ENCODE measurements around the gene BABAM2. TPM values are rescaled to one million over a fixed set of nuclear protein-coding genes. Genes with fewer than 3 reads are reported as not detected.

Gene BABAM2
- total and polyA plus RNA-seq, 9 of the 15 experiments (the other 6 are each of a cell fraction or from before 2014, with no cell fraction given) = 10.9 to 37.4 (median 25.6) TPM

- ChIA-PET POLR2A (no interaction called here), CTCF (ENCODE audit: low intra/inter-chr PET ratio) (no interaction called here)
- no peak overlapping the region for H2AFZ ChIP-seq (ENCODE audit: low read depth, low read length)
- intact Hi-C loops (cut with micrococcal nuclease) = no loop called here
- ATAC-seq (no peak), FAIRE-seq (no peak), DNase-seq (ENCODE audit: extremely low read depth in 1 of 4, low spot score in 3 of 4) (no peak)
- H3K27me3 ChIP-seq (ENCODE audit: control insufficient read depth in 2 of 2, insufficient read depth in 2 of 2, low read length in 2 of 2) = no peaks in the 10 kb centered on the region
- H3K36me3 ChIP-seq (ENCODE audit: control insufficient read depth, insufficient read depth, low read length) = no peaks in the 10 kb centered on the region
- H3K9ac ChIP-seq (ENCODE audit: insufficient read depth in 1 of 2, low read depth in 2 of 2, low read length in 2 of 2) = no peak overlapping the region
- H3K27ac ChIP-seq (ENCODE audit: extremely low read depth, low read depth, low read length) = no peak overlapping the region
- H3K4me3 ChIP-seq = no peak overlapping the region
- in situ Hi-C loops (cut with MboI) = no loop called here
- H3K4me2 ChIP-seq (ENCODE audit: insufficient read depth, low read length) = no peak overlapping the region
- WGBS (ENCODE audit: insufficient coverage, low coverage, missing lambda C conversion rate) = 92% methylated on average over 2 of the region's 2 CpGs
- H3K9me3 ChIP-seq (replicated peaks; ENCODE audit: control insufficient read depth, insufficient read depth, low read depth, low read length) = no peaks in the 10 kb centered on the region
- no peaks in the 10 kb centered on the region for H4K20me1 ChIP-seq (replicated peaks; ENCODE audit: control insufficient read depth, insufficient read depth, low read length)
- no peaks in the 10 kb centered on the region for H3K4me1 ChIP-seq (replicated peaks in 1 of 2; ENCODE audit: control insufficient read depth in 2 of 2, insufficient read depth in 2 of 2, low read length in 2 of 2)
- H3K79me2 ChIP-seq (ENCODE audit: control insufficient read depth, insufficient read depth, low read length) = no peaks in the 10 kb centered on the region
- no TSS peak for BruUV-seq (replicated peaks)
- no peaks in the 10 kb centered on the region for H3K9me1 ChIP-seq (ENCODE audit: control insufficient read depth, insufficient read depth, low read length)
- TF ChIP-seq ZBTB49 (CRISPR knock-in tag; IDR thresholded peaks at IDR 0.05; ENCODE audit: borderline replicate concordance) (no peak), ZNF282 (CRISPR knock-in tag; IDR thresholded peaks at IDR 0.05) (no peak)
Measured at GRCh38 chr2:27932396-27932795, 41.9 kb downstream of the BABAM2 start.

GRCh38 chr2:27935026-27935425 is 44.5 kb downstream of the BABAM2 start:
- WGBS (ENCODE audit: insufficient coverage, low coverage, missing lambda C conversion rate) = 60% methylated on average over 3 of the region's 3 CpGs
- BruUV-seq (replicated peaks) = no TSS peak
- Histone ChIP-seq H3K4me1 (replicated peaks in 1 of 2; ENCODE audit: control insufficient read depth in 2 of 2, insufficient read depth in 2 of 2, low read length in 2 of 2) (no peaks in the 10 kb centered on the region), H3K79me2 (ENCODE audit: control insufficient read depth, insufficient read depth, low read length) (no peaks in the 10 kb centered on the region), H3K9me1 (ENCODE audit: control insufficient read depth, insufficient read depth, low read length) (no peaks in the 10 kb centered on the region), H3K36me3 (ENCODE audit: control insufficient read depth, insufficient read depth, low read length) (no peaks in the 10 kb centered on the region), H3K9ac (ENCODE audit: insufficient read depth in 1 of 2, low read depth in 2 of 2, low read length in 2 of 2) (no peak overlapping the region), H2AFZ (ENCODE audit: low read depth, low read length) (no peak overlapping the region), H3K4me2 (ENCODE audit: insufficient read depth, low read length) (no peak overlapping the region), H3K4me3 (no peak overlapping the region), H3K9me3 (replicated peaks; ENCODE audit: control insufficient read depth, insufficient read depth, low read depth, low read length) (no peaks in the 10 kb centered on the region), H3K27ac (ENCODE audit: extremely low read depth, low read depth, low read length) (no peak overlapping the region), H4K20me1 (replicated peaks; ENCODE audit: control insufficient read depth, insufficient read depth, low read length) (no peaks in the 10 kb centered on the region), H3K27me3 (ENCODE audit: control insufficient read depth in 2 of 2, insufficient read depth in 2 of 2, low read length in 2 of 2) (no peaks in the 10 kb centered on the region)
- no peak for DNase-seq (ENCODE audit: extremely low read depth in 1 of 4, low spot score in 3 of 4)
- in situ Hi-C loops (cut with MboI) (no loop called here), intact Hi-C loops (cut with micrococcal nuclease) (no loop called here)
- ChIA-PET CTCF (ENCODE audit: low intra/inter-chr PET ratio) (no interaction called here), POLR2A (no interaction called here)
- TF ChIP-seq CBFA2T3 (IDR thresholded peaks at IDR 0.05) = no peak
- TF ChIP-seq ARHGAP35 (IDR thresholded peaks at IDR 0.05; ENCODE audit: partially characterized antibody) = no peak
- no peak for TF ChIP-seq ZC3H11A (IDR thresholded peaks at IDR 0.05; ENCODE audit: low read depth, low read length)
- no peak for TF ChIP-seq CREM (IDR thresholded peaks at IDR 0.05; ENCODE audit: low read depth)
- ATAC-seq = no peak
- no peak for FAIRE-seq
